Measurements from ENCODE around the gene NEUROD6. TPM values are rescaled to one million over a fixed set of nuclear protein-coding genes. Genes with fewer than 3 reads are reported as not detected.

NEUROD6 gene
- total RNA-seq, 2 experiments from 2014 or later: not detected

- DNase-seq: no peak
- H3K27ac Mint-ChIP-seq: no peak overlapping the region
- POLR2A ChIA-PET: no interaction called here
- no peaks in the 10 kb centered on the region for H3K36me3 Mint-ChIP-seq (ENCODE audit: low read depth)
- ATAC-seq: no peak
- H3K4me3 Mint-ChIP-seq: no peak overlapping the region
- CTCF ChIA-PET: no interaction called here
- no peaks in the 10 kb centered on the region for H3K27me3 Mint-ChIP-seq (ENCODE audit: low read depth)
- no peaks in the 10 kb centered on the region for H3K9me3 Mint-ChIP-seq (ENCODE audit: insufficient read depth)
- no peaks in the 10 kb centered on the region for H3K4me1 Mint-ChIP-seq (ENCODE audit: low read depth)
These were observed 17.4 kb downstream of the NEUROD6 start for GRCh38 chr7:31323101-31323500.

GRCh38 chr7:31320675-31321074, 19.9 kb downstream of the NEUROD6 start:
- DNase-seq: no peak
- ATAC-seq: no peak
- no peaks in the 10 kb centered on the region for H3K36me3 Mint-ChIP-seq (ENCODE audit: low read depth)
- no peak overlapping the region for H3K4me3 Mint-ChIP-seq
- CTCF ChIA-PET: no interaction called here
- no peak overlapping the region for H3K27ac Mint-ChIP-seq
- H3K4me1 Mint-ChIP-seq (ENCODE audit: low read depth): no peaks in the 10 kb centered on the region
- H3K27me3 Mint-ChIP-seq (ENCODE audit: low read depth): no peaks in the 10 kb centered on the region
- POLR2A ChIA-PET: no interaction called here
- H3K9me3 Mint-ChIP-seq (ENCODE audit: insufficient read depth): no peaks in the 10 kb centered on the region

- ATAC-seq: no peak
- CTCF ChIA-PET: no interaction called here
- Mint-ChIP-seq H3K36me3 (ENCODE audit: low read depth) (no peaks in the 10 kb centered on the region), H3K27me3 (ENCODE audit: low read depth) (no peaks in the 10 kb centered on the region), H3K27ac (no peak overlapping the region), H3K4me1 (ENCODE audit: low read depth) (no peaks in the 10 kb centered on the region), H3K9me3 (ENCODE audit: insufficient read depth) (no peaks in the 10 kb centered on the region), H3K4me3 (no peak overlapping the region)
- DNase-seq: no peak
- POLR2A ChIA-PET: no interaction called here
These were observed 22.2 kb downstream of the NEUROD6 start for GRCh38 chr7:31318313-31318712.

GRCh38 chr7:31316876-31317275, 23.6 kb downstream of the NEUROD6 start:
- Mint-ChIP-seq H3K9me3 (ENCODE audit: insufficient read depth) (no peaks in the 10 kb centered on the region), H3K27ac (no peak overlapping the region), H3K4me3 (no peak overlapping the region), H3K4me1 (ENCODE audit: low read depth) (no peaks in the 10 kb centered on the region), H3K27me3 (ENCODE audit: low read depth) (no peaks in the 10 kb centered on the region), H3K36me3 (ENCODE audit: low read depth) (no peaks in the 10 kb centered on the region)
- DNase-seq (no peak), ATAC-seq (no peak)
- ChIA-PET POLR2A (no interaction called here), CTCF (no interaction called here)

- POLR2A ChIA-PET: no interaction called here
- Mint-ChIP-seq H3K4me3 (no peak overlapping the region), H3K4me1 (ENCODE audit: low read depth) (no peaks in the 10 kb centered on the region), H3K27me3 (ENCODE audit: low read depth) (no peaks in the 10 kb centered on the region), H3K36me3 (ENCODE audit: low read depth) (no peaks in the 10 kb centered on the region), H3K9me3 (ENCODE audit: insufficient read depth) (no peaks in the 10 kb centered on the region), H3K27ac (no peak overlapping the region)
- CTCF ChIA-PET: no interaction called here
- no peak for ATAC-seq
- no peak for DNase-seq
These were observed 24.8 kb downstream of the NEUROD6 start for GRCh38 chr7:31315758-31316157.

GRCh38 chr7:31314781-31315180, 25.7 kb downstream of the NEUROD6 start:
- Mint-ChIP-seq H3K4me3 (no peak overlapping the region), H3K27me3 (ENCODE audit: low read depth) (no peaks in the 10 kb centered on the region), H3K27ac (no peak overlapping the region), H3K9me3 (ENCODE audit: insufficient read depth) (no peaks in the 10 kb centered on the region), H3K4me1 (ENCODE audit: low read depth) (no peaks in the 10 kb centered on the region), H3K36me3 (ENCODE audit: low read depth) (no peaks in the 10 kb centered on the region)
- no peak for DNase-seq
- no peak for ATAC-seq
- POLR2A ChIA-PET: no interaction called here
- CTCF ChIA-PET: no interaction called here

- H3K9me3 Mint-ChIP-seq (ENCODE audit: insufficient read depth): no peaks in the 10 kb centered on the region
- ChIA-PET CTCF (no interaction called here), POLR2A (no interaction called here)
- no peaks in the 10 kb centered on the region for H3K36me3 Mint-ChIP-seq (ENCODE audit: low read depth)
- no peak overlapping the region for H3K4me3 Mint-ChIP-seq
- no peaks in the 10 kb centered on the region for H3K4me1 Mint-ChIP-seq (ENCODE audit: low read depth)
- ATAC-seq (no peak), DNase-seq (no peak)
- no peaks in the 10 kb centered on the region for H3K27me3 Mint-ChIP-seq (ENCODE audit: low read depth)
- no peak overlapping the region for H3K27ac Mint-ChIP-seq
These were observed 27.6 kb downstream of the NEUROD6 start for GRCh38 chr7:31312889-31313288.

GRCh38 chr7:31311552-31311951, 29.0 kb downstream of the NEUROD6 start:
- no peaks in the 10 kb centered on the region for H3K9me3 Mint-ChIP-seq (ENCODE audit: insufficient read depth)
- no peaks in the 10 kb centered on the region for H3K27me3 Mint-ChIP-seq (ENCODE audit: low read depth)
- H3K36me3 Mint-ChIP-seq (ENCODE audit: low read depth): no peaks in the 10 kb centered on the region
- no peak for DNase-seq
- no peaks in the 10 kb centered on the region for H3K4me1 Mint-ChIP-seq (ENCODE audit: low read depth)
- H3K27ac Mint-ChIP-seq: no peak overlapping the region
- no peak for ATAC-seq
- no peak overlapping the region for H3K4me3 Mint-ChIP-seq
- POLR2A ChIA-PET: no interaction called here
- CTCF ChIA-PET: no interaction called here

- ChIA-PET CTCF (no interaction called here), POLR2A (no interaction called here)
- Mint-ChIP-seq H3K9me3 (ENCODE audit: insufficient read depth) (no peaks in the 10 kb centered on the region), H3K4me1 (ENCODE audit: low read depth) (no peaks in the 10 kb centered on the region), H3K36me3 (ENCODE audit: low read depth) (no peaks in the 10 kb centered on the region), H3K4me3 (no peak overlapping the region), H3K27me3 (ENCODE audit: low read depth) (no peaks in the 10 kb centered on the region), H3K27ac (no peak overlapping the region)
- ATAC-seq: no peak
- DNase-seq: no peak
These were observed 30.1 kb downstream of the NEUROD6 start for GRCh38 chr7:31310321-31310935.

GRCh38 chr7:31309407-31309806, 31.1 kb downstream of the NEUROD6 start:
- ATAC-seq (no peak), DNase-seq (no peak)
- Mint-ChIP-seq H3K27me3 (ENCODE audit: low read depth) (no peaks in the 10 kb centered on the region), H3K9me3 (ENCODE audit: insufficient read depth) (no peaks in the 10 kb centered on the region), H3K4me1 (ENCODE audit: low read depth) (no peaks in the 10 kb centered on the region), H3K36me3 (ENCODE audit: low read depth) (no peaks in the 10 kb centered on the region), H3K27ac (no peak overlapping the region), H3K4me3 (no peak overlapping the region)
- ChIA-PET POLR2A (no interaction called here), CTCF (no interaction called here)

- ChIA-PET CTCF (no interaction called here), POLR2A (no interaction called here)
- Mint-ChIP-seq H3K36me3 (ENCODE audit: low read depth) (no peaks in the 10 kb centered on the region), H3K4me3 (no peak overlapping the region), H3K27ac (no peak overlapping the region), H3K4me1 (ENCODE audit: low read depth) (no peaks in the 10 kb centered on the region), H3K9me3 (ENCODE audit: insufficient read depth) (no peaks in the 10 kb centered on the region), H3K27me3 (ENCODE audit: low read depth) (no peaks in the 10 kb centered on the region)
- ATAC-seq: no peak
- DNase-seq: no peak
These were observed 31.9 kb downstream of the NEUROD6 start for GRCh38 chr7:31308652-31309051.

GRCh38 chr7:31307972-31308371, 32.6 kb downstream of the NEUROD6 start:
- CTCF ChIA-PET: no interaction called here
- no peak for DNase-seq
- H3K27me3 Mint-ChIP-seq (ENCODE audit: low read depth): no peaks in the 10 kb centered on the region

GRCh38 chr7:31305260-31305659, 35.3 kb downstream of the NEUROD6 start:
- H3K4me1 Mint-ChIP-seq (ENCODE audit: low read depth): no peaks in the 10 kb centered on the region
- H3K9me3 Mint-ChIP-seq (ENCODE audit: insufficient read depth): no peaks in the 10 kb centered on the region
- POLR2A ChIA-PET: no interaction called here
- ATAC-seq (no peak), DNase-seq (no peak)
- H3K27me3 Mint-ChIP-seq (ENCODE audit: low read depth): no peaks in the 10 kb centered on the region
- no peaks in the 10 kb centered on the region for H3K36me3 Mint-ChIP-seq (ENCODE audit: low read depth)
- H3K4me3 Mint-ChIP-seq: no peak overlapping the region
- no peak overlapping the region for H3K27ac Mint-ChIP-seq
- CTCF ChIA-PET: no interaction called here

More at GRCh38 chr7:31307972-31308371, 32.6 kb downstream of the NEUROD6 start:
- Mint-ChIP-seq H3K4me3 (no peak overlapping the region), H3K27ac (no peak overlapping the region), H3K4me1 (ENCODE audit: low read depth) (no peaks in the 10 kb centered on the region), H3K36me3 (ENCODE audit: low read depth) (no peaks in the 10 kb centered on the region), H3K9me3 (ENCODE audit: insufficient read depth) (no peaks in the 10 kb centered on the region)
- POLR2A ChIA-PET: no interaction called here
- no peak for ATAC-seq
